GM23338 (cell line): ENCODE results near the gene PDGFC. TPM values are rescaled to one million over a fixed set of nuclear protein-coding genes. Genes with fewer than 3 reads are reported as not detected.

Experiments
- ATAC-seq: fragments of 200-7000 bp; cut with Tn5 transposase; 3 replicates; pipeline ENCODE4 v1.9.1; 2020
- DNase-seq: peaks from one replicate; pipeline ENCODE4 v3.0.0-alpha.2; 2015; ENCODE audit warnings: low spot score
- H2AFZ ChIP-seq: fragments of 200-600 bp; sonication (generic); 2 replicates; pipeline ENCODE4 v1.8.0; 2016; ENCODE audit warnings: antibody characterized with exemption, mild to moderate bottlenecking, moderate library complexity
- H3F3A ChIP-seq: fragments of 200-600 bp; sonication (generic); replicated peaks from 2 replicates; pipeline ENCODE4 v1.8.0; 2017; ENCODE audit warnings: antibody characterized with exemption, mixed run types, low read depth
- H3K27ac ChIP-seq: fragments of 200-600 bp; sonication (generic); 2 replicates; pipeline ENCODE4 v1.6.1; 2016; ENCODE audit warnings: low read depth
- H3K27me3 ChIP-seq: fragments of 200-600 bp; sonication (generic); 2 replicates; pipeline ENCODE4 v1.8.0; 2016; ENCODE audit warnings: mild to moderate bottlenecking, mixed run types, moderate library complexity; ENCODE audit not compliant: insufficient read depth
- H3K36me3 ChIP-seq: fragments of 200-600 bp; sonication (generic); 2 replicates; pipeline ENCODE4 v1.8.0; 2016; ENCODE audit warnings: mild to moderate bottlenecking; ENCODE audit not compliant: insufficient read depth
- H3K4me1 ChIP-seq: fragments of 200-600 bp; sonication (generic); 2 replicates; pipeline ENCODE4 v1.8.0; 2016; ENCODE audit warnings: mild to moderate bottlenecking, moderate library complexity; ENCODE audit not compliant: insufficient read depth
- H3K4me2 ChIP-seq: fragments of 200-600 bp; sonication (generic); 2 replicates; pipeline ENCODE4 v1.7.1; 2017; ENCODE audit warnings: mixed run types
- H3K4me3 ChIP-seq: fragments of 200-600 bp; sonication (generic); 2 replicates; pipeline ENCODE4 v1.6.1; 2016; ENCODE audit warnings: mixed run types
- H3K79me2 ChIP-seq: fragments of 200-600 bp; sonication (generic); replicated peaks from 2 replicates; pipeline ENCODE4 v1.8.0; 2017; ENCODE audit warnings: mild to moderate bottlenecking; ENCODE audit not compliant: insufficient read depth
- H3K9me2 ChIP-seq: fragments of 200-600 bp; sonication (generic); 2 replicates; pipeline ENCODE4 v1.8.0; 2017; ENCODE audit not compliant: insufficient read depth
- H4K20me1 ChIP-seq: fragments of 200-600 bp; sonication (generic); replicated peaks from 2 replicates; pipeline ENCODE4 v1.8.0; 2017; ENCODE audit warnings: mild to moderate bottlenecking; ENCODE audit not compliant: insufficient read depth
- H3K27ac Mint-ChIP-seq: 2 replicates; pipeline ENCODE4 v1.8.0; 2020; ENCODE audit warnings: inconsistent platforms, mild to moderate bottlenecking, moderate library complexity, mixed read lengths
- H3K27me3 Mint-ChIP-seq: 3 replicates; pipeline ENCODE4 v1.8.0; 2022; ENCODE audit warnings: low read depth, mild to moderate bottlenecking, moderate library complexity, mixed read lengths, inconsistent platforms; ENCODE audit not compliant: insufficient read depth, poor library complexity
- H3K36me3 Mint-ChIP-seq: 3 replicates; pipeline ENCODE4 v1.8.0; 2021; ENCODE audit warnings: low read depth, mild to moderate bottlenecking, inconsistent platforms, moderate library complexity, mixed read lengths
- H3K4me1 Mint-ChIP-seq: 3 replicates; pipeline ENCODE4 v1.8.0; 2020; ENCODE audit warnings: mild to moderate bottlenecking, inconsistent platforms, mixed read lengths
- H3K4me3 Mint-ChIP-seq: 3 replicates; pipeline ENCODE4 v1.8.0; 2021; ENCODE audit warnings: moderate library complexity, mild to moderate bottlenecking, inconsistent platforms, mixed read lengths
- H3K9me3 Mint-ChIP-seq: 3 replicates; pipeline ENCODE4 v1.8.0; 2020; ENCODE audit warnings: moderate library complexity, mild to moderate bottlenecking, inconsistent platforms, mixed read lengths
- CREB1 ChIP-seq: fragments of 250-450 bp; sonication (Bioruptor Pico); IDR thresholded peaks from 2 replicates; pipeline ENCODE4 v1.5.0; 2020; ENCODE audit warnings: low read depth, mild to moderate bottlenecking, moderate library complexity
- CTCF ChIP-seq, 2 experiments: fragments of 200-600 bp in 1 of 2; sonication (generic) in 1 of 2; conservative IDR thresholded peaks; 2 replicates each; pipeline versions ENCODE4 v1.5.1 to v1.6.1; 2016 to 2017; ENCODE audit warnings: antibody characterized with exemption in 2 of 2, low read depth in 2 of 2, mild to moderate bottlenecking in 2 of 2, moderate library complexity in 1 of 2
- ETS1 ChIP-seq: IDR thresholded peaks from 2 replicates; pipeline ENCODE4 v1.6.1; 2016; ENCODE audit warnings: antibody characterized with exemption
- EZH2 ChIP-seq: fragments of 200-600 bp; sonication (generic); IDR thresholded peaks from one replicate; pipeline ENCODE4 v1.8.0; 2017; ENCODE audit warnings: antibody characterized with exemption, mild to moderate bottlenecking, low read depth; ENCODE audit not compliant: unreplicated experiment
- EZH2phosphoT487 ChIP-seq: fragments of 200-600 bp; sonication (generic); IDR thresholded peaks from one replicate; pipeline ENCODE4 v1.8.1; 2018; ENCODE audit warnings: antibody characterized with exemption; ENCODE audit not compliant: unreplicated experiment
- JUNB ChIP-seq: IDR thresholded peaks from one replicate; pipeline ENCODE4 v1.6.1; 2016; ENCODE audit warnings: antibody characterized with exemption; ENCODE audit not compliant: unreplicated experiment
- NANOG ChIP-seq: IDR thresholded peaks from 2 replicates; pipeline ENCODE4 v1.6.1; 2016; ENCODE audit warnings: antibody characterized with exemption, borderline replicate concordance
- POLR2AphosphoS5 ChIP-seq: IDR thresholded peaks from 2 replicates; pipeline ENCODE4 v1.6.1; 2016; ENCODE audit warnings: antibody characterized with exemption, low read depth
- REST ChIP-seq: IDR thresholded peaks from one replicate; pipeline ENCODE4 v1.6.1; 2018; ENCODE audit warnings: antibody characterized with exemption; ENCODE audit not compliant: unreplicated experiment
- STAT1 ChIP-seq: IDR thresholded peaks from one replicate; pipeline ENCODE4 v1.6.1; 2016; ENCODE audit warnings: antibody characterized with exemption; ENCODE audit not compliant: unreplicated experiment
- ZNF114 ChIP-seq: fragments of 250-450 bp; sonication (Bioruptor Pico); IDR thresholded peaks from 2 replicates; pipeline ENCODE4 v1.5.0; 2020; ENCODE audit warnings: mild to moderate bottlenecking, moderate library complexity
- ZNF331 ChIP-seq: fragments of 250-450 bp; sonication (Bioruptor Pico); IDR thresholded peaks from 2 replicates; pipeline ENCODE4 v1.5.0; 2020; ENCODE audit warnings: low read depth, mild to moderate bottlenecking, moderate library complexity
- ZNF462 ChIP-seq: fragments of 250-450 bp; sonication (Bioruptor Pico); IDR thresholded peaks from 2 replicates; pipeline ENCODE4 v1.5.0; 2020; ENCODE audit warnings: mild to moderate bottlenecking, moderate library complexity
- polyA plus RNA-seq: library from polyadenylated mRNA; unstranded; fragments of >200 nt; fragmentation: Nextera tagmentation; extraction: Ambion mirVana; gene quantifications from 2 replicates; pipeline ENCODE4 v1.2.1, GENCODE V29; 2016
- total RNA-seq: library from RNA; depleted of rRNA; stranded (reverse); fragments of >200 nt; shearing (Covaris generic); gene quantifications from 2 replicates; pipeline ENCODE4 v1.2.3, GENCODE V29; 2014

Gene PDGFC
- total and polyA plus RNA-seq, 2 experiments from 2014 or later, result 1.3 to 3.4 TPM

GRCh38 chr4:156734965-156735895 is 236.4 kb downstream of the PDGFC start:
- Histone ChIP-seq H3K27ac (no peak overlapping the region), H3K4me1 (peaks cover 7% of the 10 kb centered on the region; the same call in 1 of the 2 replicates), H3K36me3 (no peaks in the 10 kb centered on the region), H3K9me2 (no peaks in the 10 kb centered on the region), H4K20me1 (no peaks in the 10 kb centered on the region), H3K4me3 (no peak overlapping the region), H3K27me3 (no peaks in the 10 kb centered on the region), H3F3A (no peaks in the 10 kb centered on the region), H3K4me2 (no peak overlapping the region), H2AFZ (no peak overlapping the region), H3K79me2 (no peaks in the 10 kb centered on the region)
- peaks cover 30% of the 10 kb centered on the region for H3K9me3 Mint-ChIP-seq
- H3K4me3 Mint-ChIP-seq, result no peak overlapping the region
- no peak for TF ChIP-seq JUNB
- no peak for TF ChIP-seq ZNF114 (CRISPR knock-in tag)
- no peak for TF ChIP-seq POLR2AphosphoS5
- TF ChIP-seq CTCF (conservative IDR thresholded peaks at IDR 0.05; ENCODE audit: low read depth in 2 of 2), result no peak
- TF ChIP-seq STAT1, result no peak
- TF ChIP-seq ZNF462, result no peak
- no peak for TF ChIP-seq EZH2phosphoT487
- TF ChIP-seq REST, result no peak
- no peak for TF ChIP-seq CREB1 (CRISPR knock-in tag)
- no peak for TF ChIP-seq EZH2
- TF ChIP-seq ETS1, result no peak
- no peak for TF ChIP-seq ZNF331 (CRISPR knock-in tag)
- no peak for TF ChIP-seq NANOG
- H3K27ac Mint-ChIP-seq, result no peak overlapping the region
- H3K4me1 Mint-ChIP-seq, result peaks cover 2% of the 10 kb centered on the region; the same call in 2 of the 3 replicates
- DNase-seq, result no peak
- no peaks in the 10 kb centered on the region for H3K27me3 Mint-ChIP-seq
- no peak for ATAC-seq
- peaks cover 21% of the 10 kb centered on the region; the same call in 2 of the 3 replicates for H3K36me3 Mint-ChIP-seq
